PC-3 (cell line): Measurements from ENCODE around the gene PPFIA1. TPM values are rescaled to one million over a fixed set of nuclear protein-coding genes. Genes with fewer than 3 reads are reported as not detected.

Experiments used
- ATAC-seq: fragments of 200-7000 bp; cut with Tn5 transposase; 2 replicates; pipeline ENCODE4 v1.9.1; 2020; ENCODE audit warnings: mild to moderate bottlenecking, moderate library complexity
- BruUV-seq: library from RNA; stranded (reverse); fragments of 400-500 nt; replicated peaks from 2 replicates; lab custom pipeline; 2021; lab: Mats Ljungman, UMichigan
- CTCF ChIA-PET: fragments of 300-600 bp; sonication (Branson Sonifier 250); formaldehyde crosslinking; loops from one replicate; lab custom pipeline; 2022; ENCODE audit warnings: antibody characterized with exemption; lab: Charles Lee
- POLR2A ChIA-PET: fragments of 300-600 bp; sonication (Branson Sonifier 250); formaldehyde crosslinking; loops from one replicate; lab custom pipeline; 2022; ENCODE audit warnings: antibody characterized with exemption; ENCODE audit not compliant: unreplicated experiment; lab: Charles Lee
- DNase-seq: peaks from one replicate; pipeline ENCODE4 v3.0.0-alpha.2; 2015
- H2AFZ ChIP-seq: fragments of 300-600 bp; sonication (generic); 2 replicates; pipeline ENCODE4 v1.6.0; 2016; ENCODE audit warnings: antibody characterized with exemption, low read length
- H3F3A ChIP-seq: fragments of 300-600 bp; sonication (generic); one replicate; pipeline ENCODE4 v1.6.0; 2017; ENCODE audit warnings: antibody characterized with exemption, low read length, control low read depth, mild to moderate bottlenecking; ENCODE audit not compliant: unreplicated experiment
- H3K27ac ChIP-seq: fragments of 300-600 bp; sonication (generic); 2 replicates; pipeline ENCODE4 v1.5.1; 2016; ENCODE audit warnings: mild to moderate bottlenecking, low read length
- H3K27me3 ChIP-seq: fragments of 300-600 bp; sonication (generic); 2 replicates; pipeline ENCODE4 v1.6.1; 2016; ENCODE audit warnings: low read length, mixed read lengths
- H3K36me3 ChIP-seq: fragments of 300-600 bp; sonication (generic); 2 replicates; pipeline ENCODE4 v1.6.1; 2016; ENCODE audit warnings: low read depth, mixed run types, low read length, mixed read lengths
- H3K4me1 ChIP-seq: fragments of 300-600 bp; sonication (generic); 2 replicates; pipeline ENCODE4 v1.5.1; 2016; ENCODE audit warnings: low read length; ENCODE audit not compliant: insufficient read depth
- H3K4me2 ChIP-seq: fragments of 300-600 bp; sonication (generic); 2 replicates; pipeline ENCODE4 v1.6.0; 2016; ENCODE audit warnings: low read length
- H3K4me3 ChIP-seq: fragments of 300-600 bp; sonication (generic); 2 replicates; pipeline ENCODE4 v1.5.1; 2016; ENCODE audit warnings: mild to moderate bottlenecking, low read length, mixed read lengths
- H3K79me2 ChIP-seq: fragments of 300-600 bp; sonication (generic); 2 replicates; pipeline ENCODE4 v1.6.1; 2017; ENCODE audit warnings: low read length, mixed read lengths
- H3K9ac ChIP-seq: fragments of 300-600 bp; sonication (generic); 2 replicates; pipeline ENCODE4 v1.6.0; 2016; ENCODE audit warnings: mild to moderate bottlenecking, low read length
- H3K9me2 ChIP-seq: fragments of 300-600 bp; sonication (generic); replicated peaks from 2 replicates; pipeline ENCODE4 v1.6.1; 2016; ENCODE audit warnings: mixed run types, low read length, mixed read lengths
- H3K9me3 ChIP-seq: fragments of 300-600 bp; sonication (generic); 2 replicates; pipeline ENCODE4 v1.6.1; 2016; ENCODE audit warnings: low read length, mixed read lengths
- H4K20me1 ChIP-seq: fragments of 300-600 bp; sonication (generic); 2 replicates; pipeline ENCODE4 v1.6.1; 2016; ENCODE audit warnings: low read length, mixed read lengths
- CTCF ChIP-seq: fragments of 300-600 bp; sonication (generic); conservative IDR thresholded peaks from 2 replicates; pipeline ENCODE4 v1.5.1; 2017; ENCODE audit warnings: antibody characterized with exemption, low read depth, mild to moderate bottlenecking, low read length
- EZH2 ChIP-seq: fragments of 300-600 bp; sonication (generic); IDR thresholded peaks from one replicate; pipeline ENCODE4 v1.6.1; 2017; ENCODE audit warnings: antibody characterized with exemption, mild to moderate bottlenecking, low read length; ENCODE audit not compliant: unreplicated experiment
- EZH2phosphoT487 ChIP-seq: fragments of 300-600 bp; sonication (generic); IDR thresholded peaks from 2 replicates; pipeline ENCODE4 v1.6.1; 2018; ENCODE audit warnings: mild to moderate bottlenecking, antibody characterized with exemption, low read length, borderline replicate concordance
- intact Hi-C: fragments of 100-400 bp; cut with micrococcal nuclease; formaldehyde crosslinking; loops from 2 replicates; pipeline ENCODE4 v1.9.0; 2023
- total RNA-seq: library from RNA; depleted of rRNA; stranded (reverse); fragments of >200 nt; gene quantifications from 2 replicates; pipeline ENCODE4 v1.2.3, GENCODE V29; 2014

PPFIA1 gene
- total RNA-seq, 1 experiment from 2014 or later: 57.5 TPM

GRCh38 chr11:70411713-70412452 lies 141.4 kb downstream of the PPFIA1 start:
- TF ChIP-seq EZH2 (no peak), CTCF (no peak), EZH2phosphoT487 (no peak)
- H2AFZ ChIP-seq: no peak overlapping the region
- POLR2A ChIA-PET: no interaction called here
- BruUV-seq: no TSS peak
- CTCF ChIA-PET: no interaction called here
- no peak overlapping the region for H3K4me3 ChIP-seq
- no peak overlapping the region for H3K9ac ChIP-seq
- intact Hi-C loops: no loop called here
- H3K27me3 ChIP-seq: no peaks in the 10 kb centered on the region
- no peaks in the 10 kb centered on the region for H3K9me3 ChIP-seq
- DNase-seq: no peak
- H3F3A ChIP-seq: no peaks in the 10 kb centered on the region
- no peaks in the 10 kb centered on the region for H3K9me2 ChIP-seq
- H3K36me3 ChIP-seq: peaks cover 91% of the 10 kb centered on the region
- no peak for ATAC-seq
- H4K20me1 ChIP-seq: peaks cover 3% of the 10 kb centered on the region; the same call in 1 of the 2 replicates
- 0 out of 2 replicates have a peak, but pooled peaks cover 2% of the 10 kb centered on the region for H3K79me2 ChIP-seq
- no peak overlapping the region for H3K4me2 ChIP-seq
- no peaks in the 10 kb centered on the region for H3K4me1 ChIP-seq
- no peak overlapping the region for H3K27ac ChIP-seq

- H3K9me2 ChIP-seq: no peaks in the 10 kb centered on the region
- ATAC-seq (no peak), DNase-seq (no peak)
- no peaks in the 10 kb centered on the region for H3F3A ChIP-seq
- no peaks in the 10 kb centered on the region for H3K9me3 ChIP-seq
- H3K4me1 ChIP-seq: no peaks in the 10 kb centered on the region
- H4K20me1 ChIP-seq: no peaks in the 10 kb centered on the region
- H3K9ac ChIP-seq: no peak overlapping the region
- no peak overlapping the region for H3K4me3 ChIP-seq
- H3K27ac ChIP-seq: no peak overlapping the region
- H3K4me2 ChIP-seq: no peak overlapping the region
- H3K27me3 ChIP-seq: no peaks in the 10 kb centered on the region
- BruUV-seq: no TSS peak
- peaks cover 87% of the 10 kb centered on the region for H3K36me3 ChIP-seq
- POLR2A ChIA-PET: interaction anchor here (0.6 kb wide), 1 partner anchor 151 kb away, joined by 3 read pairs; no protein-coding TSS in a partner anchor
- TF ChIP-seq CTCF: no peak
- TF ChIP-seq EZH2phosphoT487: no peak
- no peaks in the 10 kb centered on the region for H3K79me2 ChIP-seq
- no peak overlapping the region for H2AFZ ChIP-seq
- intact Hi-C loops: no loop called here
- CTCF ChIA-PET: no interaction called here
Measured at GRCh38 chr11:70413151-70413550, 142.7 kb downstream of the PPFIA1 start.

- Histone ChIP-seq H3K9me3 (no peaks in the 10 kb centered on the region), H3K36me3 (peaks cover 81% of the 10 kb centered on the region), H2AFZ (no peak overlapping the region), H4K20me1 (no peaks in the 10 kb centered on the region), H3K9me2 (no peaks in the 10 kb centered on the region), H3K4me3 (no peak overlapping the region), H3K9ac (no peak overlapping the region), H3K4me2 (no peak overlapping the region), H3K79me2 (no peaks in the 10 kb centered on the region), H3K27ac (no peak overlapping the region), H3K27me3 (no peaks in the 10 kb centered on the region), H3K4me1 (no peaks in the 10 kb centered on the region), H3F3A (no peaks in the 10 kb centered on the region)
- no peak for ATAC-seq
- BruUV-seq: no TSS peak
- TF ChIP-seq EZH2: no peak
- DNase-seq: no peak
- POLR2A ChIA-PET: no interaction called here
- CTCF ChIA-PET: no interaction called here
- intact Hi-C loops: no loop called here
Measured at GRCh38 chr11:70414341-70415100, 144.0 kb downstream of the PPFIA1 start.
